ENCODE measurements around the gene NEK9.
A peak's percentile ranks its signal among the peaks of the same experiment; 100 is the strongest.
"Not testable (repeated sequence)": the region's sequence is repeated elsewhere in the genome, so short reads cannot be mapped to it uniquely, and the experiment has no call there.

The NEK9 gene

DNA sequence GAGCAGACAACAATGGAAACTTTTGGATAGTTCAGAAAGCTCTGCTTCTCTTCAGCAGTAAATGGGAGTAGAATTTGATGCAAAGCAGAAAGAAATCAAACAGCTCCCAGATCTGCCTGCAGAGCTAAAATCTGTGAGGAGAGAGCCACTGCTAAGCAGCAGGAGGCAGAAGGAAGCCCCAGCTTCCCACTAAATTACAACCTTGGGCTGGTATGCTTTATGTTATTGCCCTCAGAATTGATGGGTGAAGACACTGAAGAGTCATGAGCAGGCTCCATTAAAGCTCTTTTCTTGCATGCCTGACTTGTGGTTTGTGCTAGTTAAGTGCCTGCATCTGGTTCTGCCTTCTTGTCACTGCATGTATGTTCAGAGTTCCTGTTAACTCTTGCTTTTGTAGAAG, 49.1 kb downstream of the NEK9 start:
- TF ChIP-seq, protein P1, sequence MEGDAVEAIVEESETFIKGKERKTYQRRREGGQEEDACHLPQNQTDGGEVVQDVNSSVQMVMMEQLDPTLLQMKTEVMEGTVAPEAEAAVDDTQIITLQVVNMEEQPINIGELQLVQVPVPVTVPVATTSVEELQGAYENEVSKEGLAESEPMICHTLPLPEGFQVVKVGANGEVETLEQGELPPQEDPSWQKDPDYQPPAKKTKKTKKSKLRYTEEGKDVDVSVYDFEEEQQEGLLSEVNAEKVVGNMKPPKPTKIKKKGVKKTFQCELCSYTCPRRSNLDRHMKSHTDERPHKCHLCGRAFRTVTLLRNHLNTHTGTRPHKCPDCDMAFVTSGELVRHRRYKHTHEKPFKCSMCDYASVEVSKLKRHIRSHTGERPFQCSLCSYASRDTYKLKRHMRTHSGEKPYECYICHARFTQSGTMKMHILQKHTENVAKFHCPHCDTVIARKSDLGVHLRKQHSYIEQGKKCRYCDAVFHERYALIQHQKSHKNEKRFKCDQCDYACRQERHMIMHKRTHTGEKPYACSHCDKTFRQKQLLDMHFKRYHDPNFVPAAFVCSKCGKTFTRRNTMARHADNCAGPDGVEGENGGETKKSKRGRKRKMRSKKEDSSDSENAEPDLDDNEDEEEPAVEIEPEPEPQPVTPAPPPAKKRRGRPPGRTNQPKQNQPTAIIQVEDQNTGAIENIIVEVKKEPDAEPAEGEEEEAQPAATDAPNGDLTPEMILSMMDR (IDR thresholded peaks at IDR 0.05), result no peak
- DNase-seq, result no peak
- Histone ChIP-seq H3K36me3 (peaks cover 0 to 21% (median 0%) of the 10 kb centered on the region in 3 donors), H3K9me3 (no peaks in the 10 kb centered on the region), H3K4me3 (no peak overlapping the region), H3K27me3 (no peaks in the 10 kb centered on the region), H3K27ac (no peak overlapping the region), H3K4me1 (no peaks in the 10 kb centered on the region)
- intact Hi-C loops (cut with DNase I; ENCODE audit: low total_unique reads), result no loop called here

DNA sequence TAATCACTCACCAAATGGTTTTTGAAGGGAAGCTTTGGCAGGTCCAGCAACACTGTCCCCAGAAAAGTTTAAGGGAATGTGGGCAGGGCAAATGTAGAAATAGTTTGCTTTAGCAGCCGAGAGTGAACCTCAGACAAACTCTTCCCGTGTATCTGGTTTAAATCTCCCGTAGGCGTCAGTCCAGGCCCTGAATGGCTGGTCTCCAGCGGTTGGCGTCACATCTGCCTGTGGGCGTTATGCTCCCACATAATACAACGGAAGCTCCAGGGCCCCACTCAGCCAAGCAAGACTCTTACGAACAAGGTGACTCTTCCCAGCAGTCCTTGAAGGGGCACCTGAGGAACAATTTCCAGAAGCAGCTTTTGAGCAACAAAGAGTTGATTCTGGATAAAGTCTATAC, 56.5 kb downstream of the NEK9 start:
- Histone ChIP-seq H3K27me3 (no peaks in the 10 kb centered on the region), H3K4me3 (no peak overlapping the region), H3K9me3 (no peaks in the 10 kb centered on the region), H3K27ac (peak overlapping the region; percentile 86 to 89), H3K36me3 (no peaks in the 10 kb centered on the region), H3K4me1 (peaks cover 0 to 25% (median 16%) of the 10 kb centered on the region in 4 donors)
- DNase-seq, result no peak
- TF ChIP-seq, protein P1 (IDR thresholded peaks at IDR 0.05), result no peak
- intact Hi-C loops (cut with DNase I; ENCODE audit: low total_unique reads), result no loop called here

DNA sequence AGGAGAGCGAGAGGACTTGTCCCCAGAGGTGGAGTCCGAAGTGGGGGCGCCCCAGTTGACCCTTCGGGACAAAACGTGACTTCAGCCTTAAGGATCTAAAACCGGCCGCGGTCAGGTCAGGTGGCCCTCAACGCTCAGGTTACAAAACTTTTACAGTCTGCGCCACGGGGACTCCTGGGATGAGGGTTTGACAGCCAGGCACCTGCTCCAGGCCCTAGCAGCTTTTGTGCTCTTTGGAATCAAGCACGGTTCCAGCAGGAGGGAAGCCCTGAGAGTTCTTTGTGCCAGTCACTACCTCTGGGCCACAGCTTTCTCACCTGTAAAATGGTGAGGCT, 57.1 kb downstream of the NEK9 start:
- peak overlapping the region; percentile 86 to 89 for H3K27ac ChIP-seq
- TF ChIP-seq, protein P1 (IDR thresholded peaks at IDR 0.05), result no peak
- H3K36me3 ChIP-seq, result no peaks in the 10 kb centered on the region
- H3K9me3 ChIP-seq, result no peaks in the 10 kb centered on the region
- intact Hi-C loops (cut with DNase I; ENCODE audit: low total_unique reads), result loop anchor here (10.0 kb wide), 1 partner anchor 115 kb away; the partner anchor contains the start of gene PGF
- H3K27me3 ChIP-seq, result no peaks in the 10 kb centered on the region
- peak overlapping the region; percentile 58 to 68 for H3K4me3 ChIP-seq
- H3K4me1 ChIP-seq, result peaks cover 0 to 29% (median 17%) of the 10 kb centered on the region in 4 donors
- DNase-seq, result no peak

DNA sequence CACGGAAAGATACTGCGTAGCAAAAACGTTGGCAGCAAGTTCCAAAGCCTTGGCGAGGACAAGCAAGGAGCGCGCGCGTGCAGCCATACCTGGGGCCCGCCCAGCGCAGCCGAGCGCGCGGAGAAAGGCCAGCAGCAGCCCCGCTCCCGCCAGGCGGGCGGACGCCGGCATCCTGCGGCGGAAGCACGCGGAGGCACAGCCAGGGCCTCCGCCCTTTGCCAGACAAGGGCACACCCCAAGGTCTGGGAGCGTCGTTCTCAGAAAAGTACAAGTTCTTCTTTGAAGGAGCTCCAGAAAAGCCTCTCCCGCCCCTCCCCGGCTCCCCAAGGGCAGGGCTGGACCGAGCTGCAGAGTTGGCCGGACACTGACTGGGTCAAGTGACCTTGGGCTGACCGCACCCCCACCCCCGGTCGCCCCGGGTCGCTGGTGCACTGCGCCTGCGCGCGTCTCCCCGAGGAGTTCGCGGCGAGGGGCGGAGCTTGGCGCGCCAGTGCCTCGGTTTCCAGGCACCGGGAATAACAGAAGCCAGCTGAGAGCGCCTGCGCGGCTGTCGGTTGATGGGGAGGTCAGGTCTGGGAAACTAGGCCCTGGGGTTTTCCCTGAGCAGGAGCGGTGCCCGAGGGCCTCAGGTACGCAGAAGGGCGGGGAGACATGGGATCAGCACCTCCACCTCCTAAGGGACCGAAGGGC, 57.6 kb downstream of the NEK9 start, which contains the start of gene ZC2HC1C:
ZC2HC1C (plus strand) TSS at position 521 of the 690 bp plus-strand sequence. CDS start 933 bp downstream, outside the sequence.
- peak; percentile 95 to 98 for DNase-seq
- intact Hi-C loops (cut with DNase I; ENCODE audit: low total_unique reads), result loop anchor here (10.0 kb wide), 1 partner anchor 114 kb away; the partner anchor contains the start of gene PGF
- no peaks in the 10 kb centered on the region for H3K9me3 ChIP-seq

DNA sequence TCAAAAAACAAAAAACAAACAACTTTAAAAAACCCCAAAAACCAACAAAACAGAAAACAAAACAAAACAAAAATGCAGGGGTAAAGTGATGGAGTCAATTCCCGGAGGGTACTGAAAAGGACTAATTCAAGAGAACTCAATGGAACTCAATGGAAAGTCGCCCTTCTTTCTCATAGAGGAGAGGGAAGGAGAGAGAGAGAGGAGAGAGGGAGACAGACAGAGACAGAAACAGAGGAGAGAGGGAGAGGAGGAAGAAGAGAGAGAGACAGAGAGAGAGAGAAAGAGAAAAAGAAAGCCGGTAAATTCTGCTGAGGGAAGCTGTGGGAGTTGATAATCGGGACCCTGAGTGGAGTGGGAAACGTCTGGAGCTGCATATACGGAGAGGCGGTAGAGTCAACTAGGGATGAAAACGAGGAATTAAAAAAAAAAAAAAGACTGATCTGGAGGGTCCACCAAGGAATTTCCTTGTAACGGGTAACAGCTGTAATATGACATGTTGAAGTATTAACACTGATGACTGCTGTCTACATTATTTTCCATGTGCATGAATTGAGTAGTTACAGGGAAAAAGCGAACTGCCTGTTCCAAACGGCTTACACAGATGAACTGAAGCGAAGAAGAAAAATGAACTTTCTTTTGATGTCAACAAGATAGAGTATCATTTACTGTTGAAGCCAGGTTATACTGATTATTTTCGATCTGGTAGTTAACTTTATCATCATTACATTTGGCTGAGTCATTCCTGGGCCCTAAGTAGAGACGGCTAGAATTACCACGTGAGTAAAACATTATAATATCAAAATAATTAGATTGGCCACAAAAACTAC, 58.3 kb downstream of the NEK9 start:
- Histone ChIP-seq H3K4me3 (peak overlapping the region; percentile 58 to 68), H3K4me1 (peaks cover 0 to 37% (median 21%) of the 10 kb centered on the region in 4 donors), H3K36me3 (no peaks in the 10 kb centered on the region), H3K9me3 (no peaks in the 10 kb centered on the region), H3K27me3 (no peaks in the 10 kb centered on the region), H3K27ac (peak overlapping the region; percentile 86 to 89)
- no peak for DNase-seq
- intact Hi-C loops (cut with DNase I; ENCODE audit: low total_unique reads), result loop anchor here (10.0 kb wide), 1 partner anchor 114 kb away; the partner anchor contains the start of gene PGF
- TF ChIP-seq, protein P1 (IDR thresholded peaks at IDR 0.05), result no peak

More for the DNA sequence above, 57.6 kb downstream of the NEK9 start, which contains the start of gene ZC2HC1C:
- peak within 1 kb of the TSS; percentile 58 to 68 for H3K4me3 ChIP-seq
- no peaks in the 10 kb centered on the region for H3K27me3 ChIP-seq
- H3K36me3 ChIP-seq, result no peaks in the 10 kb centered on the region
- peak within 1 kb of the TSS; percentile 86 to 89 for H3K27ac ChIP-seq
- TF ChIP-seq, protein P1 (IDR thresholded peaks at IDR 0.05), result no peak
- peaks cover 0 to 34% (median 20%) of the 10 kb centered on the region in 4 donors for H3K4me1 ChIP-seq

DNA sequence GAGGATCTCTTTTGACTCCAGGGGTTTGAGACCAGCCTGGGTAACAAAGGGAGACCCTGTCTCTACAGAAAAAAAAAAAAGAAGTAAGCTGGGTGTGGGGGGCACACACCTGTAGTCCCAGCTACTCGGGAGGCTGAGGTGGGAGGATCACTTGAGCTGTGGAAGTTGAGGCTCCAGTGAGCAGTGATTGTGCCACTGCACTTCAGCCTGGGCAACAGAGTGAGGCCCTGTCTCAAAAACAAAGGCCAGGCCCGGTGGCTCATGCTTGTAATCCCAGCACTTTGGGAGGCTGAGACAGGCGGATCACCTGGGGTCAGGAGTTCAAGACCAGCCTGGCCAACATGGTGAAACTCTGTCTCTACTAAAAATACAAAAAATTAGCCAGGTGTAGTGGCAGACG, 59.1 kb downstream of the NEK9 start:
- peak overlapping the region in 1 of 2 donors; percentile 58 for H3K4me3 ChIP-seq
- not testable (repeated sequence) for H3K27me3 ChIP-seq, DNase-seq, H3K36me3 ChIP-seq, H3K9me3 ChIP-seq
- intact Hi-C loops (cut with DNase I; ENCODE audit: low total_unique reads), result loop anchor here (10.0 kb wide), 1 partner anchor 113 kb away; the partner anchor contains the start of gene PGF
- H3K27ac ChIP-seq, result peak overlapping the region; percentile 86 to 89
- H3K4me1 ChIP-seq, result peaks cover 0 to 44% (median 25%) of the 10 kb centered on the region in 4 donors
